AG10803 (cell line): ENCODE data around the gene KRT39.
A peak's percentile ranks its signal among the peaks of the same experiment; 100 is the strongest.

Source experiments
- DNase-seq: peaks from one replicate; pipeline ENCODE4 v3.0.0; 2010; ENCODE audit warnings: low read depth
- H3K4me3 ChIP-seq: 2 replicates; pipeline ENCODE4 v1.5.1; 2011; ENCODE audit warnings: mild to moderate bottlenecking, low read length, control low read depth
- TF ChIP-seq, protein P1 (sequence below): conservative IDR thresholded peaks from 2 replicates; pipeline ENCODE4 v1.5.1; 2011; ENCODE audit warnings: mild to moderate bottlenecking, low read length, control low read depth, inconsistent platforms

KRT39 gene

GRCh38 chr17:40945414-40945813 is 21.3 kb downstream of the KRT39 start:
- no peak overlapping the region for H3K4me3 ChIP-seq
- no peak for DNase-seq
- TF ChIP-seq, protein P1, sequence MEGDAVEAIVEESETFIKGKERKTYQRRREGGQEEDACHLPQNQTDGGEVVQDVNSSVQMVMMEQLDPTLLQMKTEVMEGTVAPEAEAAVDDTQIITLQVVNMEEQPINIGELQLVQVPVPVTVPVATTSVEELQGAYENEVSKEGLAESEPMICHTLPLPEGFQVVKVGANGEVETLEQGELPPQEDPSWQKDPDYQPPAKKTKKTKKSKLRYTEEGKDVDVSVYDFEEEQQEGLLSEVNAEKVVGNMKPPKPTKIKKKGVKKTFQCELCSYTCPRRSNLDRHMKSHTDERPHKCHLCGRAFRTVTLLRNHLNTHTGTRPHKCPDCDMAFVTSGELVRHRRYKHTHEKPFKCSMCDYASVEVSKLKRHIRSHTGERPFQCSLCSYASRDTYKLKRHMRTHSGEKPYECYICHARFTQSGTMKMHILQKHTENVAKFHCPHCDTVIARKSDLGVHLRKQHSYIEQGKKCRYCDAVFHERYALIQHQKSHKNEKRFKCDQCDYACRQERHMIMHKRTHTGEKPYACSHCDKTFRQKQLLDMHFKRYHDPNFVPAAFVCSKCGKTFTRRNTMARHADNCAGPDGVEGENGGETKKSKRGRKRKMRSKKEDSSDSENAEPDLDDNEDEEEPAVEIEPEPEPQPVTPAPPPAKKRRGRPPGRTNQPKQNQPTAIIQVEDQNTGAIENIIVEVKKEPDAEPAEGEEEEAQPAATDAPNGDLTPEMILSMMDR = no peak

GRCh38 chr17:40944531-40944930 is 22.2 kb downstream of the KRT39 start:
- DNase-seq = no peak
- H3K4me3 ChIP-seq = no peak overlapping the region
- TF ChIP-seq, protein P1 = no peak

DNA sequence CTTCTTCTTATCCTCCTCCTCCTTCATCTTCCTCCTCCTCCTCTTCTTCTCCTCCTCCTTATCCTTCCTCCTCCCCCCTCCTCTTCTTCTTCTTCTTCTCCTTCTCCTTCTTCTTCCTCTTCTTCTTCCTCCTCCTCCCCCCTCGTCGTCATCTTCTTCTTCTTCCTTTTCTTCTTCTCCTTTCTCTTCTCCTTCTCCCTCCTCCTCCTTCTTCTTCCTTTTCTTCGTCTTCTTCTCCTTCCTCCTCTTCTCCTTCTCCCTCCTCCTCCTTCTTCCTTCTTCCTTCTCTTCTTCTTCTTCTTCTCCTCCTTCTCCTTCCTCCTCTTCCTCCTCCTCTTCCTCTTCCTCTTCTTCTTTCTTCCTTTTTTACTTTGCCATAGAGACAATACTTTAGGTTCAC is 24.2 kb downstream of the KRT39 start:
- H3K4me3 ChIP-seq = no peak overlapping the region
- TF ChIP-seq, protein P1 = no peak
- no peak for DNase-seq

DNA sequence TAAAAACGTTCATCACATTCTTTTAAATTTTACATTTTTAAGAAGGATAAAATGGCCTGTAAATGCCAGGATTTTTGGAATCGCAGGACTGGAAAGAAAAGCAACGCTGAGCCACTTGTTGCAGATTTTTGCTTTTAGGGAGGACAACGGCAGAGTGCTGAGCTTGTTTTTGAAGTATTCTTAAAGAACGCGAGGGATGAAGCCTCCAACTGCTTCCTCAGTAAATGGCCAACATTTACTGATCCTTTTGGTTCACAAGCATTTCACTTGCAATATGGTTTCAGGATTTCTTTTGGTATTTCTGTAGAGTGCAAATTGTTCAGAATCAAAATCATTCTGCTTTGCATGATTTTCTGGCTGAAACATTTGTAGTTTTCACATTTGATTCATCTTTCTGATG is 26.5 kb downstream of the KRT39 start:
- TF ChIP-seq, protein P1 = no peak
- DNase-seq = no peak
- no peak overlapping the region for H3K4me3 ChIP-seq

GRCh38 chr17:40938981-40939380 is 27.8 kb downstream of the KRT39 start:
- no peak overlapping the region for H3K4me3 ChIP-seq
- peak; percentile 57 for DNase-seq
- TF ChIP-seq, protein P1 = no peak

DNA sequence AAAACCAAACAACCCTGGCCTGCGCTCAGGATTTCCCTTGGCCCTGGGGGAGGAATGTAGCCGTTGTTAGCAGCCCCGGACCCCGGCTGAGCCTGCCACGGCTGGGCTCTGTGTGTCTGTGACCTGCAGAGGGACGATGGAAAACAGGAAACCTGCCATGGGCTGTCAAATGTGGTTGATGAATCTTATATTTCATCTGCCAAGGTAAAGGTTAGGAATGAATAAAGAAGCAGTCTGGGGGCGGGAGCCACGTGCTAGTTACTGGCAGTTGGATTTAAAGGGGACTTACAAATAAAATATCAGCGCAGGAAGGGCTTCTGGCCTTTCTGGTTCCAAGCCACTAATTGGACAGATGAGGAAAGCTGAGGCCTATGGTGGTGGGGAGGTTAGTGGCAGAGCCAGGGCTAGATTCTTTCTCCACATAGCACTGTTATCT is 29.3 kb downstream of the KRT39 start, which contains the start of gene KRT23:
KRT23 (minus strand) TSS at position 263 of the 436 bp plus-strand sequence. CDS start 1,043 bp downstream, outside the sequence.
- TF ChIP-seq, protein P1 = no peak
- no peak for DNase-seq
- no peak within 1 kb of the TSS for H3K4me3 ChIP-seq

DNA sequence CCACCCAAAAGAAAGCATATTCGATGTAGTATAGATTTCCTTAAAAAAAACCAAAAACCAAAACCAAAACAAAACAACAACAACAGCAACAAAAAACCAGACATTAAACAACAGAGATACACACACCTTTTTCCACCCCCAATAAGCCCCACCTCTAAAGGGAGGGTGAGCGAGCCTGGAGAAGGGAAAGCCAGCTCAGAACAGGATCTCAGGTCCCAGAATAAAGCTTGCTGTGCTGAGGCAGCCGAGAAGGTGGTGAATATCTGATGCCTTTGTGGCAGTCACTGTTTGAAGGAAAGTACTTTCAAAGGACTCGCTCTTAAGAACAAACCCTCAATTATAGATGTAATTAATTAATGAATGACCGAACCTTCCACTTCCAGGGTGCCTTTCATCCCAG is 29.8 kb downstream of the KRT39 start:
- no peak overlapping the region for H3K4me3 ChIP-seq
- no peak for DNase-seq
- TF ChIP-seq, protein P1 = no peak
